HepG2 (cell line): ENCODE results near the gene CCDC201. TPM values are rescaled to one million over a fixed set of nuclear protein-coding genes. Genes with fewer than 3 reads are reported as not detected.

Source experiments
- BRD4 ChIP-seq: sonication (generic); formaldehyde crosslinking; IDR thresholded peaks from 2 replicates; pipeline ENCODE4 v1.4.0; 2020; ENCODE audit warnings: missing genetic modification reagents
- ETV6 ChIP-seq: sonication (generic); formaldehyde crosslinking; conservative IDR thresholded peaks from 2 replicates; pipeline ENCODE4 v1.4.0; 2020; ENCODE audit warnings: missing genetic modification reagents
- KDM5B ChIP-seq: sonication (generic); formaldehyde crosslinking; IDR thresholded peaks from 2 replicates; pipeline ENCODE4 v1.4.0; 2020; ENCODE audit warnings: missing genetic modification reagents, mild to moderate bottlenecking, borderline replicate concordance
- NCOA5 ChIP-seq: sonication (generic); formaldehyde crosslinking; IDR thresholded peaks from 2 replicates; pipeline ENCODE4 v1.4.0; 2020; ENCODE audit warnings: missing genetic modification reagents
- RBAK ChIP-seq: sonication (generic); formaldehyde crosslinking; IDR thresholded peaks from 2 replicates; pipeline ENCODE4 v1.5.1; 2020; ENCODE audit warnings: mild to moderate bottlenecking, missing genetic modification reagents
- ZBTB1 ChIP-seq: sonication (generic); formaldehyde crosslinking; IDR thresholded peaks from 2 replicates; pipeline ENCODE4 v1.4.0; 2020; ENCODE audit warnings: missing genetic modification reagents, borderline replicate concordance
- ZBTB7A ChIP-seq: sonication (generic); formaldehyde crosslinking; IDR thresholded peaks from 2 replicates; pipeline ENCODE4 v1.8.0; 2022; ENCODE audit warnings: mild to moderate bottlenecking, missing genetic modification reagents
- ZNF124 ChIP-seq: sonication (generic); formaldehyde crosslinking; IDR thresholded peaks from 2 replicates; pipeline ENCODE4 v1.4.0; 2020; ENCODE audit warnings: missing genetic modification reagents
- ZNF230 ChIP-seq: sonication (generic); formaldehyde crosslinking; IDR thresholded peaks from 2 replicates; pipeline ENCODE4 v1.4.0; 2020; ENCODE audit warnings: mild to moderate bottlenecking, missing genetic modification reagents
- ZNF564 ChIP-seq: sonication (generic); formaldehyde crosslinking; IDR thresholded peaks from 2 replicates; pipeline ENCODE4 v1.8.1; 2023; ENCODE audit warnings: mild to moderate bottlenecking, missing genetic modification reagents
- ZNF672 ChIP-seq: sonication (generic); formaldehyde crosslinking; IDR thresholded peaks from 2 replicates; pipeline ENCODE4 v1.8.1; 2022; ENCODE audit warnings: missing genetic modification reagents
- ZNF768 ChIP-seq: sonication (generic); formaldehyde crosslinking; IDR thresholded peaks from 2 replicates; pipeline ENCODE4 v1.4.0; 2020; ENCODE audit warnings: missing genetic modification reagents
- ZNF839 ChIP-seq: sonication (generic); formaldehyde crosslinking; IDR thresholded peaks from 2 replicates; pipeline ENCODE4 v1.4.0; 2020; ENCODE audit warnings: missing genetic modification reagents, mild to moderate bottlenecking, borderline replicate concordance
- polyA plus RNA-seq, 8 experiments: library from polyadenylated mRNA; depleted of rRNA in 3 of 8; stranded (reverse) in 7 of 8; unstranded in 1 of 8; fragments of >200 nt; fragmentation: Illumina TruSeq in 4 of 8; extraction: Trizol in 4 of 8; gene quantifications; 2 replicates each; pipeline versions ENCODE4 v1.2.1 to v1.2.3, GENCODE V29; 2011 to 2016; ENCODE audit warnings: low read depth in 4 of 8, missing spikeins in 1 of 8, mixed read lengths in 1 of 8; ENCODE audit not compliant: insufficient read depth in 1 of 8
- total RNA-seq, 5 experiments: library from RNA; depleted of rRNA; stranded (reverse); fragments of >200 nt; fragmentation: Illumina TruSeq; extraction: Trizol; gene quantifications; 2 replicates each; pipeline ENCODE4 v1.2.3, GENCODE V29; 2016; ENCODE audit warnings: low read depth in 1 of 5
- TF ChIP-seq, protein P1 (sequence below): sonication (generic); formaldehyde crosslinking; IDR thresholded peaks from 2 replicates; pipeline ENCODE4 v1.8.0; 2022; ENCODE audit warnings: mild to moderate bottlenecking, missing genetic modification reagents
- TF ChIP-seq, protein P2 (sequence below): sonication (generic); formaldehyde crosslinking; IDR thresholded peaks from 2 replicates; pipeline ENCODE4 v1.4.0; 2020; ENCODE audit warnings: mild to moderate bottlenecking, missing genetic modification reagents
- TF ChIP-seq, protein P3 (sequence below): sonication (generic); formaldehyde crosslinking; IDR thresholded peaks from 2 replicates; pipeline ENCODE4 v1.9.0; 2022; ENCODE audit warnings: missing genetic modification reagents, mild to moderate bottlenecking, borderline replicate concordance
- TF ChIP-seq, protein P4 (sequence below): sonication (generic); formaldehyde crosslinking; IDR thresholded peaks from 2 replicates; pipeline ENCODE4 v1.4.0; 2020; ENCODE audit warnings: missing genetic modification reagents

Gene CCDC201
- total and polyA plus RNA-seq, 2 of the 13 experiments (the other 11 are each of a cell fraction or from before 2014, with no cell fraction given), result 0.92 TPM; not detected in 1

DNA sequence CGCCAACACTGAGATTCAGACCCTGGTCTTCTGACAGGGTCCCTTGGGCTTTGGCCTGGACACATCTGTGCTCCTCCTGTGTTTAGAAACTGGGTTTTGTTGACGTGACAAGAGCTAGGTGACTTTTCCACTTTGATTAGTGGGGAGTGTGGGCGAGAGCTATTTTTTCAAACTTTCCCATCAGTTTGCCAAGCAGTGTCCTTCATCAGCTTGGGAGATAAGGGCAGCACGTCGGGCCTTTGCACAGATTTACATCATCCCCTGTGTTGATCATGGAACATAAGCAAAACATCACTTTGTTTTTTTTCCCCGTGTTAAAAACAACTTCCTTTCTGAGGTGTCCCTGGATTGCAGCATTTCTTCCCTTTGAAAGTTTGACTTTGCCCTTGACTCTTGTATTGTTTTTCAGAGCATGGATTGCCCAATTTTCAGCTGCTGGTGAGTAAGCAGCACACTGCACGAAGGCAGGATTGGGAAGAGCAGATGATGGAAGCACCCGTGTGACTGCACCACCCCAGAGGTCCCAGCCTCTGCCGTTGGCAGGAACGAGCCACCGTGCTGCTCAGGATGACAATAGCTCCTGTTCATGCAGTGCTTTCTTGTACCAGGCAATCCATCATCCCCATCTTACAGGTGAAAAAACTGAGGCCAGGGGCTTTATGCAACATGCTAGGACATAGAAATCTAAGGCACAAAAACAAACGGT, 9.0 kb upstream of the CCDC201 start (continued):
- TF ChIP-seq, protein P1, sequence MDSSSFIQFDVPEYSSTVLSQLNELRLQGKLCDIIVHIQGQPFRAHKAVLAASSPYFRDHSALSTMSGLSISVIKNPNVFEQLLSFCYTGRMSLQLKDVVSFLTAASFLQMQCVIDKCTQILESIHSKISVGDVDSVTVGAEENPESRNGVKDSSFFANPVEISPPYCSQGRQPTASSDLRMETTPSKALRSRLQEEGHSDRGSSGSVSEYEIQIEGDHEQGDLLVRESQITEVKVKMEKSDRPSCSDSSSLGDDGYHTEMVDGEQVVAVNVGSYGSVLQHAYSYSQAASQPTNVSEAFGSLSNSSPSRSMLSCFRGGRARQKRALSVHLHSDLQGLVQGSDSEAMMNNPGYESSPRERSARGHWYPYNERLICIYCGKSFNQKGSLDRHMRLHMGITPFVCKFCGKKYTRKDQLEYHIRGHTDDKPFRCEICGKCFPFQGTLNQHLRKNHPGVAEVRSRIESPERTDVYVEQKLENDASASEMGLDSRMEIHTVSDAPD (CRISPR knock-in tag), result no peak; the same call in 1 of the 2 replicates
- peak; percentile 64; the same call in 1 of the 2 replicates for TF ChIP-seq BRD4 (CRISPR knock-in tag)
- TF ChIP-seq, protein P2, sequence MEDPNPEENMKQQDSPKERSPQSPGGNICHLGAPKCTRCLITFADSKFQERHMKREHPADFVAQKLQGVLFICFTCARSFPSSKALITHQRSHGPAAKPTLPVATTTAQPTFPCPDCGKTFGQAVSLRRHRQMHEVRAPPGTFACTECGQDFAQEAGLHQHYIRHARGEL, result peak; percentile 85; the same call in 1 of the 2 replicates
- no peak for TF ChIP-seq ZNF672 (CRISPR knock-in tag)
- TF ChIP-seq ZNF564 (CRISPR knock-in tag), result peak; percentile 76; the same call in 1 of the 2 replicates
- TF ChIP-seq, protein P3, sequence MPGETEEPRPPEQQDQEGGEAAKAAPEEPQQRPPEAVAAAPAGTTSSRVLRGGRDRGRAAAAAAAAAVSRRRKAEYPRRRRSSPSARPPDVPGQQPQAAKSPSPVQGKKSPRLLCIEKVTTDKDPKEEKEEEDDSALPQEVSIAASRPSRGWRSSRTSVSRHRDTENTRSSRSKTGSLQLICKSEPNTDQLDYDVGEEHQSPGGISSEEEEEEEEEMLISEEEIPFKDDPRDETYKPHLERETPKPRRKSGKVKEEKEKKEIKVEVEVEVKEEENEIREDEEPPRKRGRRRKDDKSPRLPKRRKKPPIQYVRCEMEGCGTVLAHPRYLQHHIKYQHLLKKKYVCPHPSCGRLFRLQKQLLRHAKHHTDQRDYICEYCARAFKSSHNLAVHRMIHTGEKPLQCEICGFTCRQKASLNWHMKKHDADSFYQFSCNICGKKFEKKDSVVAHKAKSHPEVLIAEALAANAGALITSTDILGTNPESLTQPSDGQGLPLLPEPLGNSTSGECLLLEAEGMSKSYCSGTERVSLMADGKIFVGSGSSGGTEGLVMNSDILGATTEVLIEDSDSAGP, result peak; percentile 38; the same call in 1 of the 2 replicates
- peak; percentile 95 for TF ChIP-seq ZNF124
- TF ChIP-seq ZNF230, result peak; percentile 61; the same call in 1 of the 2 replicates
- no peak; the same call in 1 of the 2 replicates for TF ChIP-seq ZBTB7A (CRISPR knock-in tag)
- TF ChIP-seq ZNF768 (CRISPR knock-in tag), result no peak
- TF ChIP-seq KDM5B, result peak; percentile 77; the same call in 1 of the 2 replicates
- no peak for TF ChIP-seq ZNF839 (CRISPR knock-in tag)
- TF ChIP-seq RBAK (CRISPR knock-in tag), result no peak
- peak; percentile 66; the same call in 1 of the 2 replicates for TF ChIP-seq NCOA5 (CRISPR knock-in tag)
- TF ChIP-seq ETV6 (CRISPR knock-in tag), result no peak
- TF ChIP-seq ZBTB1 (CRISPR knock-in tag), result no peak
- TF ChIP-seq, protein P4, sequence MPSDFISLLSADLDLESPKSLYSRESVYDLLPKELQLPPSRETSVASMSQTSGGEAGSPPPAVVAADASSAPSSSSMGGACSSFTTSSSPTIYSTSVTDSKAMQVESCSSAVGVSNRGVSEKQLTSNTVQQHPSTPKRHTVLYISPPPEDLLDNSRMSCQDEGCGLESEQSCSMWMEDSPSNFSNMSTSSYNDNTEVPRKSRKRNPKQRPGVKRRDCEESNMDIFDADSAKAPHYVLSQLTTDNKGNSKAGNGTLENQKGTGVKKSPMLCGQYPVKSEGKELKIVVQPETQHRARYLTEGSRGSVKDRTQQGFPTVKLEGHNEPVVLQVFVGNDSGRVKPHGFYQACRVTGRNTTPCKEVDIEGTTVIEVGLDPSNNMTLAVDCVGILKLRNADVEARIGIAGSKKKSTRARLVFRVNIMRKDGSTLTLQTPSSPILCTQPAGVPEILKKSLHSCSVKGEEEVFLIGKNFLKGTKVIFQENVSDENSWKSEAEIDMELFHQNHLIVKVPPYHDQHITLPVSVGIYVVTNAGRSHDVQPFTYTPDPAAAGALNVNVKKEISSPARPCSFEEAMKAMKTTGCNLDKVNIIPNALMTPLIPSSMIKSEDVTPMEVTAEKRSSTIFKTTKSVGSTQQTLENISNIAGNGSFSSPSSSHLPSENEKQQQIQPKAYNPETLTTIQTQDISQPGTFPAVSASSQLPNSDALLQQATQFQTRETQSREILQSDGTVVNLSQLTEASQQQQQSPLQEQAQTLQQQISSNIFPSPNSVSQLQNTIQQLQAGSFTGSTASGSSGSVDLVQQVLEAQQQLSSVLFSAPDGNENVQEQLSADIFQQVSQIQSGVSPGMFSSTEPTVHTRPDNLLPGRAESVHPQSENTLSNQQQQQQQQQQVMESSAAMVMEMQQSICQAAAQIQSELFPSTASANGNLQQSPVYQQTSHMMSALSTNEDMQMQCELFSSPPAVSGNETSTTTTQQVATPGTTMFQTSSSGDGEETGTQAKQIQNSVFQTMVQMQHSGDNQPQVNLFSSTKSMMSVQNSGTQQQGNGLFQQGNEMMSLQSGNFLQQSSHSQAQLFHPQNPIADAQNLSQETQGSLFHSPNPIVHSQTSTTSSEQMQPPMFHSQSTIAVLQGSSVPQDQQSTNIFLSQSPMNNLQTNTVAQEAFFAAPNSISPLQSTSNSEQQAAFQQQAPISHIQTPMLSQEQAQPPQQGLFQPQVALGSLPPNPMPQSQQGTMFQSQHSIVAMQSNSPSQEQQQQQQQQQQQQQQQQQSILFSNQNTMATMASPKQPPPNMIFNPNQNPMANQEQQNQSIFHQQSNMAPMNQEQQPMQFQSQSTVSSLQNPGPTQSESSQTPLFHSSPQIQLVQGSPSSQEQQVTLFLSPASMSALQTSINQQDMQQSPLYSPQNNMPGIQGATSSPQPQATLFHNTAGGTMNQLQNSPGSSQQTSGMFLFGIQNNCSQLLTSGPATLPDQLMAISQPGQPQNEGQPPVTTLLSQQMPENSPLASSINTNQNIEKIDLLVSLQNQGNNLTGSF (CRISPR knock-in tag), result no peak
